WTC11 (cell line): ENCODE measurements around the gene MYCBP2. TPM values are rescaled to one million over a fixed set of nuclear protein-coding genes. Genes with fewer than 3 reads are reported as not detected.
"Not testable (repeated sequence)": the region's sequence is repeated elsewhere in the genome, so short reads cannot be mapped to it uniquely, and the experiment has no call there.

ENCODE experiments used
- ATAC-seq: fragments of 200-7000 bp; cut with Tn5 transposase; 2 replicates; pipeline ENCODE4 v1.10.0; 2021; ENCODE audit warnings: mild to moderate bottlenecking, moderate library complexity
- CTCF ChIA-PET: fragments of 300-600 bp; sonication (Branson Sonifier 250); formaldehyde crosslinking; loops from one replicate; lab custom pipeline; 2021; ENCODE audit warnings: antibody characterized with exemption; lab: Charles Lee
- POLR2A ChIA-PET: fragments of 350-600 bp; sonication (Branson Sonifier 250); formaldehyde crosslinking; loops from one replicate; lab custom pipeline; 2021; ENCODE audit warnings: antibody characterized with exemption; lab: Charles Lee
- DNase-seq: peaks from one replicate; pipeline ENCODE4 v3.0.0; 2021; ENCODE audit warnings: low spot score
- H3K27ac Mint-ChIP-seq: 2 replicates; pipeline ENCODE4 v1.8.0; 2021; ENCODE audit warnings: mixed read lengths
- H3K27me3 Mint-ChIP-seq: 2 replicates; pipeline ENCODE4 v1.8.0; 2021; ENCODE audit warnings: low read depth, mild to moderate bottlenecking, moderate library complexity, mixed read lengths
- H3K36me3 Mint-ChIP-seq: 2 replicates; pipeline ENCODE4 v1.8.0; 2021; ENCODE audit warnings: mixed read lengths
- H3K4me1 Mint-ChIP-seq: 2 replicates; pipeline ENCODE4 v1.8.0; 2022; ENCODE audit warnings: mixed read lengths
- H3K4me3 Mint-ChIP-seq: 2 replicates; pipeline ENCODE4 v1.8.0; 2021; ENCODE audit warnings: mild to moderate bottlenecking, moderate library complexity, mixed read lengths
- H3K9me3 Mint-ChIP-seq: 2 replicates; pipeline ENCODE4 v1.8.0; 2021; ENCODE audit warnings: mixed read lengths
- CREM ChIP-seq: sonication (generic); formaldehyde crosslinking; IDR thresholded peaks from 2 replicates; pipeline ENCODE4 v1.8.1; 2022; ENCODE audit warnings: mild to moderate bottlenecking, missing genetic modification reagents, moderate library complexity
- ELF4 ChIP-seq: sonication (generic); formaldehyde crosslinking; IDR thresholded peaks from 2 replicates; pipeline ENCODE4 v1.8.1; 2022; ENCODE audit warnings: low read depth, mild to moderate bottlenecking, moderate library complexity, missing genetic modification reagents
- FOXJ3 ChIP-seq: sonication (generic); formaldehyde crosslinking; IDR thresholded peaks from 2 replicates; pipeline ENCODE4 v1.9.0; 2021; ENCODE audit warnings: missing genetic modification reagents, mild to moderate bottlenecking, borderline replicate concordance
- JUN ChIP-seq: sonication (generic); formaldehyde crosslinking; IDR thresholded peaks from 2 replicates; pipeline ENCODE4 v1.8.0; 2023; ENCODE audit warnings: mild to moderate bottlenecking, missing genetic modification reagents
- MLX ChIP-seq: sonication (generic); formaldehyde crosslinking; IDR thresholded peaks from 2 replicates; pipeline ENCODE4 v1.8.1; 2023; ENCODE audit warnings: mild to moderate bottlenecking, missing genetic modification reagents, moderate library complexity
- MXD4 ChIP-seq: fragments of 250-450 bp; sonication (Bioruptor Pico); IDR thresholded peaks from 2 replicates; pipeline ENCODE4 v1.8.0; 2021; ENCODE audit warnings: mild to moderate bottlenecking, moderate library complexity, borderline replicate concordance
- NFATC4 ChIP-seq: fragments of 250-450 bp; sonication (Bioruptor Pico); IDR thresholded peaks from 2 replicates; pipeline ENCODE4 v1.9.0; 2021; ENCODE audit warnings: mild to moderate bottlenecking
- OVOL2 ChIP-seq: fragments of 250-450 bp; sonication (Bioruptor Pico); IDR thresholded peaks from 2 replicates; pipeline ENCODE4 v1.9.0; 2021; ENCODE audit warnings: mild to moderate bottlenecking, borderline replicate concordance
- PREB ChIP-seq: sonication (generic); formaldehyde crosslinking; IDR thresholded peaks from 2 replicates; pipeline ENCODE4 v1.8.1; 2022; ENCODE audit warnings: mild to moderate bottlenecking, missing genetic modification reagents, moderate library complexity, borderline replicate concordance
- RELA ChIP-seq: sonication (generic); formaldehyde crosslinking; IDR thresholded peaks from 2 replicates; pipeline ENCODE4 v1.8.1; 2022; ENCODE audit warnings: missing genetic modification reagents, mild to moderate bottlenecking, borderline replicate concordance
- SMAD3 ChIP-seq: sonication (generic); formaldehyde crosslinking; IDR thresholded peaks from 2 replicates; pipeline ENCODE4 v1.8.0; 2022; ENCODE audit warnings: missing genetic modification reagents, mild to moderate bottlenecking, borderline replicate concordance
- ZBTB21 ChIP-seq: sonication (generic); formaldehyde crosslinking; IDR thresholded peaks from 2 replicates; pipeline ENCODE4 v1.8.1; 2023; ENCODE audit warnings: mild to moderate bottlenecking, missing genetic modification reagents, borderline replicate concordance
- ZNF219 ChIP-seq: sonication (generic); formaldehyde crosslinking; IDR thresholded peaks from 2 replicates; pipeline ENCODE4 v1.8.0; 2023; ENCODE audit warnings: missing genetic modification reagents, mild to moderate bottlenecking, borderline replicate concordance
- ZNF263 ChIP-seq: sonication (generic); formaldehyde crosslinking; IDR thresholded peaks from 2 replicates; pipeline ENCODE4 v1.8.1; 2022; ENCODE audit warnings: low read depth, mild to moderate bottlenecking, moderate library complexity, missing genetic modification reagents
- ZNF416 ChIP-seq: fragments of 250-450 bp; sonication (Bioruptor Pico); IDR thresholded peaks from 2 replicates; pipeline ENCODE4 v1.9.0; 2021; ENCODE audit warnings: mild to moderate bottlenecking, inconsistent platforms
- ZNF423 ChIP-seq: fragments of 250-450 bp; sonication (Bioruptor Pico); IDR thresholded peaks from 2 replicates; pipeline ENCODE4 v2.1.2; 2022; ENCODE audit warnings: mild to moderate bottlenecking, moderate library complexity
- ZNF512 ChIP-seq: sonication (generic); formaldehyde crosslinking; IDR thresholded peaks from 2 replicates; pipeline ENCODE4 v1.8.1; 2022; ENCODE audit warnings: missing genetic modification reagents, borderline replicate concordance
- total RNA-seq: library from RNA; stranded (reverse); gene quantifications from 3 replicates; pipeline ENCODE4 v1.2.3, GENCODE V29; 2021
- TF ChIP-seq, protein P1 (sequence below): sonication (generic); formaldehyde crosslinking; IDR thresholded peaks from 2 replicates; pipeline ENCODE4 v1.8.1; 2023; ENCODE audit warnings: mild to moderate bottlenecking, missing genetic modification reagents, borderline replicate concordance
- TF ChIP-seq, protein P2 (sequence below): sonication (generic); formaldehyde crosslinking; IDR thresholded peaks from 2 replicates; pipeline ENCODE4 v1.8.0; 2022; ENCODE audit warnings: mild to moderate bottlenecking, missing genetic modification reagents
- TF ChIP-seq, protein P3 (sequence below): fragments of 250-450 bp; sonication (Bioruptor Pico); IDR thresholded peaks from 2 replicates; pipeline ENCODE4 v1.9.0; 2021; ENCODE audit warnings: mild to moderate bottlenecking, borderline replicate concordance

Gene MYCBP2
- total RNA-seq, 1 experiment from 2014 or later = 54.3 TPM

- no peak for TF ChIP-seq PREB (CRISPR knock-in tag)
- no peak for TF ChIP-seq ZNF416 (CRISPR knock-in tag)
- TF ChIP-seq RELA (CRISPR knock-in tag) = no peak
Observed at GRCh38 chr13:77250975-77251374, 75.9 kb downstream of the MYCBP2 start (continued).

GRCh38 chr13:77245224-77245623 is 81.7 kb downstream of the MYCBP2 start:
- H3K9me3 Mint-ChIP-seq, CTCF ChIA-PET, POLR2A ChIA-PET, H3K27me3 Mint-ChIP-seq, H3K4me3 Mint-ChIP-seq, H3K27ac Mint-ChIP-seq, H3K4me1 Mint-ChIP-seq, DNase-seq, ATAC-seq: not testable (repeated sequence)
- H3K36me3 Mint-ChIP-seq = peaks cover 18% of the 10 kb centered on the region

- DNase-seq = no peak
Observed at GRCh38 chr13:77239312-77239711, 87.6 kb downstream of the MYCBP2 start.

GRCh38 chr13:77235456-77236022 is 91.4 kb downstream of the MYCBP2 start:
- DNase-seq (no peak), ATAC-seq (no peak)
- H3K36me3 Mint-ChIP-seq = 0 out of 2 replicates have a peak, but pooled peaks cover 2% of the 10 kb centered on the region
- ChIA-PET POLR2A (no interaction called here), CTCF (no interaction called here)
- H3K27ac Mint-ChIP-seq = no peak overlapping the region
- no peak overlapping the region for H3K4me3 Mint-ChIP-seq
- H3K9me3 Mint-ChIP-seq = no peaks in the 10 kb centered on the region
- H3K27me3 Mint-ChIP-seq = no peaks in the 10 kb centered on the region
- H3K4me1 Mint-ChIP-seq = no peaks in the 10 kb centered on the region
- TF ChIP-seq, protein P1, sequence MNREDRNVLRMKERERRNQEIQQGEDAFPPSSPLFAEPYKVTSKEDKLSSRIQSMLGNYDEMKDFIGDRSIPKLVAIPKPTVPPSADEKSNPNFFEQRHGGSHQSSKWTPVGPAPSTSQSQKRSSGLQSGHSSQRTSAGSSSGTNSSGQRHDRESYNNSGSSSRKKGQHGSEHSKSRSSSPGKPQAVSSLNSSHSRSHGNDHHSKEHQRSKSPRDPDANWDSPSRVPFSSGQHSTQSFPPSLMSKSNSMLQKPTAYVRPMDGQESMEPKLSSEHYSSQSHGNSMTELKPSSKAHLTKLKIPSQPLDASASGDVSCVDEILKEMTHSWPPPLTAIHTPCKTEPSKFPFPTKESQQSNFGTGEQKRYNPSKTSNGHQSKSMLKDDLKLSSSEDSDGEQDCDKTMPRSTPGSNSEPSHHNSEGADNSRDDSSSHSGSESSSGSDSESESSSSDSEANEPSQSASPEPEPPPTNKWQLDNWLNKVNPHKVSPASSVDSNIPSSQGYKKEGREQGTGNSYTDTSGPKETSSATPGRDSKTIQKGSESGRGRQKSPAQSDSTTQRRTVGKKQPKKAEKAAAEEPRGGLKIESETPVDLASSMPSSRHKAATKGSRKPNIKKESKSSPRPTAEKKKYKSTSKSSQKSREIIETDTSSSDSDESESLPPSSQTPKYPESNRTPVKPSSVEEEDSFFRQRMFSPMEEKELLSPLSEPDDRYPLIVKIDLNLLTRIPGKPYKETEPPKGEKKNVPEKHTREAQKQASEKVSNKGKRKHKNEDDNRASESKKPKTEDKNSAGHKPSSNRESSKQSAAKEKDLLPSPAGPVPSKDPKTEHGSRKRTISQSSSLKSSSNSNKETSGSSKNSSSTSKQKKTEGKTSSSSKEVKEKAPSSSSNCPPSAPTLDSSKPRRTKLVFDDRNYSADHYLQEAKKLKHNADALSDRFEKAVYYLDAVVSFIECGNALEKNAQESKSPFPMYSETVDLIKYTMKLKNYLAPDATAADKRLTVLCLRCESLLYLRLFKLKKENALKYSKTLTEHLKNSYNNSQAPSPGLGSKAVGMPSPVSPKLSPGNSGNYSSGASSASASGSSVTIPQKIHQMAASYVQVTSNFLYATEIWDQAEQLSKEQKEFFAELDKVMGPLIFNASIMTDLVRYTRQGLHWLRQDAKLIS (CRISPR knock-in tag) = no peak
- TF ChIP-seq MXD4 (no peak), NFATC4 (no peak), JUN (CRISPR knock-in tag) (no peak), ZNF512 (no peak), SMAD3 (no peak), CREM (no peak), ELF4 (no peak), MLX (CRISPR knock-in tag) (no peak), ZNF423 (CRISPR knock-in tag) (no peak), ZBTB21 (no peak)
- TF ChIP-seq, protein P2, sequence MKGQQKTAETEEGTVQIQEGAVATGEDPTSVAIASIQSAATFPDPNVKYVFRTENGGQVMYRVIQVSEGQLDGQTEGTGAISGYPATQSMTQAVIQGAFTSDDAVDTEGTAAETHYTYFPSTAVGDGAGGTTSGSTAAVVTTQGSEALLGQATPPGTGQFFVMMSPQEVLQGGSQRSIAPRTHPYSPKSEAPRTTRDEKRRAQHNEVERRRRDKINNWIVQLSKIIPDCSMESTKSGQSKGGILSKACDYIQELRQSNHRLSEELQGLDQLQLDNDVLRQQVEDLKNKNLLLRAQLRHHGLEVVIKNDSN (CRISPR knock-in tag) = no peak
- TF ChIP-seq, protein P3, sequence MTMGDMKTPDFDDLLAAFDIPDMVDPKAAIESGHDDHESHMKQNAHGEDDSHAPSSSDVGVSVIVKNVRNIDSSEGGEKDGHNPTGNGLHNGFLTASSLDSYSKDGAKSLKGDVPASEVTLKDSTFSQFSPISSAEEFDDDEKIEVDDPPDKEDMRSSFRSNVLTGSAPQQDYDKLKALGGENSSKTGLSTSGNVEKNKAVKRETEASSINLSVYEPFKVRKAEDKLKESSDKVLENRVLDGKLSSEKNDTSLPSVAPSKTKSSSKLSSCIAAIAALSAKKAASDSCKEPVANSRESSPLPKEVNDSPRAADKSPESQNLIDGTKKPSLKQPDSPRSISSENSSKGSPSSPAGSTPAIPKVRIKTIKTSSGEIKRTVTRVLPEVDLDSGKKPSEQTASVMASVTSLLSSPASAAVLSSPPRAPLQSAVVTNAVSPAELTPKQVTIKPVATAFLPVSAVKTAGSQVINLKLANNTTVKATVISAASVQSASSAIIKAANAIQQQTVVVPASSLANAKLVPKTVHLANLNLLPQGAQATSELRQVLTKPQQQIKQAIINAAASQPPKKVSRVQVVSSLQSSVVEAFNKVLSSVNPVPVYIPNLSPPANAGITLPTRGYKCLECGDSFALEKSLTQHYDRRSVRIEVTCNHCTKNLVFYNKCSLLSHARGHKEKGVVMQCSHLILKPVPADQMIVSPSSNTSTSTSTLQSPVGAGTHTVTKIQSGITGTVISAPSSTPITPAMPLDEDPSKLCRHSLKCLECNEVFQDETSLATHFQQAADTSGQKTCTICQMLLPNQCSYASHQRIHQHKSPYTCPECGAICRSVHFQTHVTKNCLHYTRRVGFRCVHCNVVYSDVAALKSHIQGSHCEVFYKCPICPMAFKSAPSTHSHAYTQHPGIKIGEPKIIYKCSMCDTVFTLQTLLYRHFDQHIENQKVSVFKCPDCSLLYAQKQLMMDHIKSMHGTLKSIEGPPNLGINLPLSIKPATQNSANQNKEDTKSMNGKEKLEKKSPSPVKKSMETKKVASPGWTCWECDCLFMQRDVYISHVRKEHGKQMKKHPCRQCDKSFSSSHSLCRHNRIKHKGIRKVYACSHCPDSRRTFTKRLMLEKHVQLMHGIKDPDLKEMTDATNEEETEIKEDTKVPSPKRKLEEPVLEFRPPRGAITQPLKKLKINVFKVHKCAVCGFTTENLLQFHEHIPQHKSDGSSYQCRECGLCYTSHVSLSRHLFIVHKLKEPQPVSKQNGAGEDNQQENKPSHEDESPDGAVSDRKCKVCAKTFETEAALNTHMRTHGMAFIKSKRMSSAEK (CRISPR knock-in tag) = no peak

More at GRCh38 chr13:77239312-77239711, 87.6 kb downstream of the MYCBP2 start:
- Mint-ChIP-seq H3K9me3 (no peaks in the 10 kb centered on the region), H3K36me3 (peaks cover 5% of the 10 kb centered on the region; the same call in 1 of the 2 replicates), H3K4me1 (no peaks in the 10 kb centered on the region), H3K27ac (no peak overlapping the region), H3K4me3 (no peak overlapping the region), H3K27me3 (no peaks in the 10 kb centered on the region)
- CTCF ChIA-PET = no interaction called here
- POLR2A ChIA-PET = no interaction called here
- ATAC-seq = no peak
- TF ChIP-seq FOXJ3 (CRISPR knock-in tag) = no peak
- no peak for TF ChIP-seq ZNF219 (CRISPR knock-in tag)
- no peak for TF ChIP-seq OVOL2 (CRISPR knock-in tag)
- TF ChIP-seq ZNF263 (CRISPR knock-in tag) = no peak
- TF ChIP-seq ZBTB21 = no peak
